Activated CD4-positive, alpha-beta T cell treated with anti-CD3 and anti-CD28 coated beads, Interleukin-2, amount 50 U/mL, for 48 hours (primary cell): ENCODE measurements around the gene SFTPB.
"Not testable (repeated sequence)": the region's sequence is repeated elsewhere in the genome, so short reads cannot be mapped to it uniquely, and the experiment has no call there.

Experiments
- DNase-seq, 2 experiments: peaks; one replicate each; pipeline ENCODE4 v3.0.0-alpha.2; 2020

The SFTPB gene

GRCh38 chr2:85668009-85668856, at the start of gene SFTPB:
Gene SFTPB (minus strand): TSS chr2:85668199. CDS start chr2:85668183, 16 bp downstream.
- no peak for DNase-seq

GRCh38 chr2:85717308-85718008, 49.5 kb upstream of the SFTPB start:
- DNase-seq, result no peak

GRCh38 chr2:85716346-85716914, 48.4 kb upstream of the SFTPB start:
- no peak for DNase-seq

- no peak for DNase-seq
Observed at GRCh38 chr2:85714841-85715240, 46.8 kb upstream of the SFTPB start.

DNA sequence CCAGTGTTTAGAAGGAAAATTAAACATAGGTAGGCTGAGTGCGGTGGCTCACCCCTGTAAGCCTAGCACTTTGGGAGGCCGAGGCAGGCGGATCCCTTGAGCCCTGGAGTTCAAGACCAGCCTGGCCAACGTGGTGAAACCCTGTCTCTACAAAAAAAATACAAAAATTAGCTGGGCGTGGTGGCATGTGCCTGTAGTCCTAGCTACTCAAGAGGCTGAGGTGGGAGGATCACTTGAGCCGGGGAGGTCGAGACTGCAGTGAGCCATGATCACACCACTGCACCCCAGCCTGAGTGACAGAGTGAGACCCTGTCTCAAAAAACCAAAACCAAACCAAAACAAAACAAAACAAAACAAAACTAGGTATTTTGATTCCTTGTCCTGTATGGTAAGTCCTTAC, 46.4 kb upstream of the SFTPB start:
- not testable (repeated sequence) for DNase-seq

DNA sequence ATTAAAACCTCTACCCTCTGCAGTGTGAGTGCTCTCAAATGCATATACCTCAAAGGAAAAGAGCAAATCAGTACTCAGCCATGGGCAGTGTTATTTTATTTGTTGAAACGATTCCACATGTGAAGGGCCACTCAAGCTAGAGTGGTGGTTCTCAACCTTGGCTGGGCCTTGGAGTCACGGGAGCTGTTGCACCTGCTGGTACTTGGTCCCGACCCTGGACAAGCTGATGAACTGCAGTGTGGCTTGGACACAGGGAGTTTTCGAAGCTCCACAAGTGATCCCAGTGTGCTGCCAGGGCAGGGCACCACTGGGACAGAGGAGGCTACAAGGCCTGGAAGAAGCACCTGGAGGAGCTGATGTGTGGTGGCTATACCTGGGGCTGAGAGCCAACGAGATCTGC, 45.8 kb upstream of the SFTPB start:
- no peak for DNase-seq

GRCh38 chr2:85712849-85713612, 45.0 kb upstream of the SFTPB start:
- DNase-seq, result no peak

GRCh38 chr2:85712336-85712735, 44.3 kb upstream of the SFTPB start:
- no peak for DNase-seq

DNA sequence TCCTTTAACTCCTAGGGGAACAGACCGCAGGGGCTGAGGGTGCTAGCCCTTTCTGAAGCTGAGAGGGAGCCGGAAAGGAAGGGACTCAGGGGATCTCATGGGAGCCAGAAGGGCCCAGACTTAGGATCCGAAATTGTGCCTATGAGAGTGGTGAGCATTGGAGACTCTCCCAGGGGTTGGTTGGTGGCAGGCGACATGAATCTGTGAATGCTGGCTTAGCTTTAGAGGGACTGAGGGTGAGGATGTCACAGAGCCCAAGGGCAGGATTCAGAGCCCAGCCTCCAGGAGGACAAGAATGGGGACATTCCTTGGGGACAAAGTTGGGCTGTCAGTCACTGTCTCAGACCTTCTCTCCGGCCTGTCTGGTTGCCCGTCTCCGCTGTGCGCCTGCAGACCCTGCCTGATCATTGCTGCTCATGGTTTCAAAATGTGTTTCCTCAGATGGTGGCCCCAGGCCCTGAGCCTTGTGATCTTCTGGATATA, 43.6 kb upstream of the SFTPB start:
- DNase-seq, result no peak

GRCh38 chr2:85710687-85711577, 42.9 kb upstream of the SFTPB start:
- DNase-seq, result no peak

- DNase-seq, result no peak
Observed at GRCh38 chr2:85709401-85709811, 41.4 kb upstream of the SFTPB start.

- no peak for DNase-seq
Observed at GRCh38 chr2:85708641-85709040, 40.6 kb upstream of the SFTPB start.

GRCh38 chr2:85707304-85707703, 39.3 kb upstream of the SFTPB start:
- peak; percentile 40 to 55 for DNase-seq

GRCh38 chr2:85706599-85707296, 38.7 kb upstream of the SFTPB start:
- no peak for DNase-seq

DNA sequence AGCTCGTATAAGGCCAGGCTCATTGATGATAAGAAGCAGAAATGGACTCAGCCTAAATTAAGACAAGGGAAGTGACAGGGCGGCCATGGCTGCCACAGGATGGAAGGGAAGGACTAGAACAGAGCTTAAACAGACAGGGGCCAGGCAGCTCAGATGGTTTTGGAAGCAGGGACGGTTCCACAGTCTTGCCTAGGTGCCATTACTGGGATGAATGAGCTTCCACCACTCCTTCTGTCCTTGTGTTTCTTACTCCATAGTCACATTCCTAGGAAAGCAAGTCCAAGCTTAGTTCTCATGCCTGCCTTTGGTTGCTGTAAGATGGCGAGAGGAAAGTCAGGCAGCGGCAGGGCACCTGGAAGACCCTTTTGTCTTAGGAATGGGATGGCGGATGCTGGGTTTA, 38.1 kb upstream of the SFTPB start:
- no peak for DNase-seq

- no peak for DNase-seq
Observed at GRCh38 chr2:85705680-85706039, 37.7 kb upstream of the SFTPB start.

DNA sequence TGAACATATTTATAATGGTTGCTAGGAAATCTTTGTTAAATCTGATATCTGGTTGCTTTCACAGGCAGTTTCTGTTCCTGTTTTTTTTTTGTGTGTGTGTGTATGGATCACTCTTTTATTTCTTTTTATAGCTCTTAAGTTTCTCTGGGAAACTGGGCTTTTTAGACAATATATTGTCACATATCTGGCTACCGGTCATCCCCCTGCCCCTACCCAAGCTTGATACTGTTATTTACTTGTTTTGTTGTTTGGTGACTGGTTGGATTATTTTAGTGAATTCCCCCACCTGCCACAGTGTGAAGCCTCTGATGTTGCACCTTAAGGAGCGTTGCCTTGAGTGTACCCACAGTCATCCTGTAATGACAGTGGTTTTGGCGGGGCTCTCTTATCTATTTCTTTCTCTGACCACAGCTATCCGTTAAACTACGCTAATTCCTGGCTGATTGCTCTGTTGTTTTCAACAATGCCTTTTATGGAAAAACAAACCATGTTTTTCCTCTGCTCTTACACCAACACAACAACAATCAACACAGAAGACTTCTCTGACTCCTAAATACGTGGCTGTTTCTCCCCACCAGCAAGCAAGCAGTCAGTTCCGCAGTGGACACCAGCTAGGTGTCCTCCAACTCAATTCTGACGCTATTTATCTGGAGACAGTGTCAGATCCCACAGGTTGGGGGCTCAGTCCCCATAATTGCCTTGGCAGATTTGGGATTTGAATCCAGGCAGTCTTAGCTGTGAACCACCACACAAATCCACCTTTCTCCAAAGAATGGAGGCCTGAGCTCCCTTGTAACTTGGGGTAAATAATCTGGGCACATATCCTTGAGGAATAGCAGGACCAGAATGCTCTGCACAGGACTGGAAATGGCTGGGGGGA, 37.0 kb upstream of the SFTPB start:
- no peak for DNase-seq

DNA sequence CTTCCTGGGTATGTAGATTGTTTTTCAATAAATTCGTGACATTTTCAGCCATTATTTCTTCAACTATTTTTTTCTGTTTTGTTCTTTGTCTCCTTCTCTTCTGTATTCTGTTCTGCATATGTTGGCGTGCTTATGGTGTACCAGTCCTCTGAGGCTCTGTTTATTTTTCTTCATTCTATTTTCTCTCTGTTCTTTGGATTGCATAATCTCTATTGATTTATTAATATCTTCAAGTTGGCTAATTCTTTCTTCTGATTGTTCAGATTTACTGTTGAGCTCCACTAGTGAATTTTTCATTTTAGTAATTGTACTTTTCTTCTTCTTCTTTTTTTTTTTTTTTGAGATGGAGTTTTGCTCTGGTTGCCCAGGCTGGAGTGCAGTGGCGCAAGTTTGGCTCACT, 36.0 kb upstream of the SFTPB start:
- no peak for DNase-seq

DNA sequence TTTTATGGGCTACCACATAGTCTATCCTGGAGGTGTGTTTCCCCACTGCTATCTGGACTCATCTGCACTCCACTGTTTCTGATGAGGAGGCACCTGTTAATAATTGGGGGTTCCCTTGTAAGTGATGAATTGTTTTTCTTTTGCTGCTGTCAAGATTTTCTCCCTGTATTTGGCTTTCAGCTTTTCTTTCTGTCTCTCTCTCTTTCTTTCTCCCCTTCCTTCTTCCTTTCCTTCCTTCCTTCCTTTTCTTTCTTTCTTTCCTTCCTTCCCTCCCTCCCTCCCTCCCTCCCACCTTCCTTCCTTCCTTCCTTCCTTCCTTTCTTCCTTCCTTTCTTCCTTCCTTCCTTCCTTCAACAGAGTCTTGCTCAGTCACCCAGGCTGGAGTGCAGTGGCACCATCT, 35.3 kb upstream of the SFTPB start:
- DNase-seq, result no peak

DNA sequence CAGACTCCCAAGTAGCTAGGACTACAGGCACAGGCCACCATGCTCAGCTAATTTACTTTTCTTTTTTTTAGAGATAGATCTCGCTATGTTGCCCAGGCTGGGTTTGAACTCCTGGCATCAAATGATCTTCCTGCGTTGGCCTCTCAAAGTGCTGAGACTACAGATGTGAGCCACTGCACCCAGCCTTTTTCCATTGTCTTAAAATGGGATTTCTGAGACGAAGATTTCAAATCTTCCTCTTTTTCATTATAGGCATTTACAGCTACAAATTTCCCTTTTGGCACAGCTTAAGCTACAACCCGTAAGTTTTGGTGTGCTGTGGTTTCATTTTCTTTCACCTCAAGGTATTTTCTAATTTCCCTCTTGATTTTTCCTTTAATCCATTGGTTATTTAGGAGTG, 34.8 kb upstream of the SFTPB start:
- DNase-seq, result no peak
